Activated effector memory CD4-positive, alpha-beta T cell treated with Interleukin-2 at 50 U/mL for 16 hours (primary cell): ENCODE results near the gene OR5L1.

Source experiments
- DNase-seq: peaks from one replicate; pipeline ENCODE4 v3.0.0-alpha.2; 2020

The OR5L1 gene

GRCh38 chr11:55811067-55811466 lies at the start of gene OR5L1:
Gene OR5L1, plus strand, starts transcription at chr11:55811367. Its CDS starts 100 bp downstream, at chr11:55811467.
- no peak for DNase-seq

GRCh38 chr11:55773138-55773537 lies 38.0 kb upstream of the OR5L1 start, which contains the start of gene OR5D13:
Gene OR5D13, plus strand, starts transcription at chr11:55773438. Its CDS starts 0 bp downstream, at chr11:55773438.
- DNase-seq: no peak

- no peak for DNase-seq
These were observed 19.6 kb upstream of the OR5L1 start for GRCh38 chr11:55791606-55792005.

- DNase-seq: no peak
These were observed 17.8 kb upstream of the OR5L1 start for GRCh38 chr11:55793321-55793720.

GRCh38 chr11:55795256-55795655 lies 15.9 kb upstream of the OR5L1 start, which contains the start of gene OR5D14:
Gene OR5D14, plus strand, starts transcription at chr11:55795556. Its CDS starts 0 bp downstream, at chr11:55795556.
- no peak for DNase-seq

DNA sequence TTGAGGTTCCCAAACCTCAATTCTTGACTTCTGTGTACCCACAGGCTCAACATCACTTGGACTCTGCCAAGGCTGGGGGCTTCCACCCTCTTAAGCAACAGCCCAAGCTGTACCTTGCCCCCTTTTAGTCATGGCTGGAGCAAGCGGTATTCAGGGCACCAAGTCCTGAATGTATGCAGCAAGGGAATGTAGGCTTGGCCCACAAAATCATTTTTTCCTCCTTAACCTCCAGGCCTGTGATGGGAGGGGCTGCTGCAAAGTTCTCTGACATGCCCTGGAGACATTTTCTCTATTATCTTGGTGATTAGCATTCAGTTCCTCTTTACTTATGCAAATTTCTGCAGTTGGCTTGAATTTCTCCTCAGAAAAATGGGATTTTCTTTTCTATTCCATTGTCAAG lies 4.9 kb upstream of the OR5L1 start:
- DNase-seq: no peak

DNA sequence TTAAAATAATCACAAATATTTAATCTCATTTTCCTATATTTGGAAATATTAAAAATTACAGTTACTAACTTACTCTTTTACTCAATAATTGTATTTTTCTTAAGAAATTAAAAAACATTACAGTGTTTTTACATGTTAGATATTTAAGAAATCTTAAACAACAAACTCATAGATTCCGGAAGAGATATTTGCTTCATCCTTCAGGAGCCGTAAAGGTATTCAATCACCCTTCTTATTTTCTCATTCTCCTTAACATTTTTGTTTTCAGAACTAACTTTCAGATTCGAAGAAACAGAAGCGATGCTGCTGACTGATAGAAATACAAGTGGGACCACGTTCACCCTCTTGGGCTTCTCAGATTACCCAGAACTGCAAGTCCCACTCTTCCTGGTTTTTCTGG lies 8.2 kb downstream of the OR5L1 start, which contains the start of gene OR5D18:
Gene OR5D18 (plus strand): TSS at position 301 of the 400 bp plus-strand sequence. CDS start 0 bp downstream, at position 301.
- DNase-seq: no peak

DNA sequence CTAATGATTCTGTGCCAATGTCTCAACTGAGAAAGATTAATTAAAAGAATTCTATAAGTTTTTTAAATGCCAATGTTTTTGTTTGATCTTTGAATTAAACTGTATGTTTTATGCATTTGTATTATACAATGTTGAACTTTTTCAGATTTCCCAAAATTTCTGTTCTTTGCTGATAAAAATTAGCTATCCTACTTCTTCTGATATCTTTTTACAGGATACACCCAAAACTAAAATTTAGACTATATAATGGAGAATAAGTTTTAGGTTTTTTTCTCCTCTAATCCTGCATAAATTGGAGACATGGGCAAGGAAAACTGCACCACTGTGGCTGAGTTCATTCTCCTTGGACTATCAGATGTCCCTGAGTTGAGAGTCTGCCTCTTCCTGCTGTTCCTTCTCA lies 15.8 kb downstream of the OR5L1 start, which contains the start of gene OR5L2:
Gene OR5L2 (plus strand): TSS at position 301 of the 400 bp plus-strand sequence. CDS start 0 bp downstream, at position 301.
- DNase-seq: no peak

DNA sequence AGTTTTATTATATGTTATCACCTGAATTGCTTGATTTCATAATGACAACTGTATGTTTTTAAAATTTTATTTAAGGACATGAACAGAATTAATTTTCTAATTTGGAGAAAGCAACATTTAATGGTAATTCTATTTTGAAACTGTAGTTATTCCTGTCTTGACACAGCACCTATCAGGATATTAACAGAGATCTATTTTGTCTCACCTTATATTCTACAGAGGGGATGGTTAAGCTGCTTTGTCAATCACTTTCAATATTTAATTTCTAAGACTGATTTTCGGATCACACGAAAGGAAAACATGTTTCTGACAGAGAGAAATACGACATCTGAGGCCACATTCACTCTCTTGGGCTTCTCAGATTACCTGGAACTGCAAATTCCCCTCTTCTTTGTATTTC lies 27.3 kb downstream of the OR5L1 start, which contains the start of gene OR5D16:
Gene OR5D16 (plus strand): TSS at position 301 of the 400 bp plus-strand sequence. CDS start 0 bp downstream, at position 301.
- DNase-seq: no peak

- DNase-seq: no peak
These were observed 36.3 kb downstream of the OR5L1 start for GRCh38 chr11:55847453-55847852.

- no peak for DNase-seq
These were observed 37.9 kb downstream of the OR5L1 start for GRCh38 chr11:55849037-55849436.

GRCh38 chr11:55852141-55852540 lies 41.0 kb downstream of the OR5L1 start:
- DNase-seq: no peak

- no peak for DNase-seq
These were observed 43.5 kb downstream of the OR5L1 start for GRCh38 chr11:55854704-55855103.
